ENCODE data around the gene PACSIN2.
A peak's percentile ranks its signal among the peaks of the same experiment; 100 is the strongest.

Gene PACSIN2

GRCh38 chr22:42891696-42892095 is 123.3 kb downstream of the PACSIN2 start:
- H3K27ac ChIP-seq = peak overlapping the region; percentile 90
- H3K9me3 ChIP-seq = no peaks in the 10 kb centered on the region
- no peaks in the 10 kb centered on the region for H3K27me3 ChIP-seq
- peak overlapping the region; percentile 47 to 51 for H3K4me3 ChIP-seq (ENCODE audit: low read depth in 1 of 2, low read length in 1 of 2)
- H3K4me1 ChIP-seq (ENCODE audit: control insufficient read depth in 1 of 2, insufficient read depth in 1 of 2, low read depth in 1 of 2, low read length in 1 of 2) = peaks cover 93 to 98% of the 10 kb centered on the region in 2 experiments
- no peak for TF ChIP-seq CTCF (IDR thresholded peaks at IDR 0.05)
- H3K36me3 ChIP-seq = peaks cover 33% of the 10 kb centered on the region

GRCh38 chr22:42891008-42891407 is 123.9 kb downstream of the PACSIN2 start:
- no peaks in the 10 kb centered on the region for H3K27me3 ChIP-seq
- peak overlapping the region; percentile 90 for H3K27ac ChIP-seq
- H3K4me1 ChIP-seq (ENCODE audit: control insufficient read depth in 1 of 2, insufficient read depth in 1 of 2, low read depth in 1 of 2, low read length in 1 of 2) = peaks cover 87 to 91% of the 10 kb centered on the region in 2 experiments
- H3K36me3 ChIP-seq = peaks cover 40% of the 10 kb centered on the region
- H3K9me3 ChIP-seq = no peaks in the 10 kb centered on the region
- H3K4me3 ChIP-seq (ENCODE audit: low read depth in 1 of 2, low read length in 1 of 2) = peak overlapping the region; percentile 51 to 61
- TF ChIP-seq CTCF (IDR thresholded peaks at IDR 0.05) = no peak

GRCh38 chr22:42889304-42889703 is 125.6 kb downstream of the PACSIN2 start:
- H3K27me3 ChIP-seq = no peaks in the 10 kb centered on the region
- no peaks in the 10 kb centered on the region for H3K9me3 ChIP-seq
- TF ChIP-seq CTCF (IDR thresholded peaks at IDR 0.05) = no peak
- peaks cover 70 to 74% of the 10 kb centered on the region in 2 experiments for H3K4me1 ChIP-seq (ENCODE audit: control insufficient read depth in 1 of 2, insufficient read depth in 1 of 2, low read depth in 1 of 2, low read length in 1 of 2)
- peak overlapping the region; percentile 90 for H3K27ac ChIP-seq
- peaks cover 57% of the 10 kb centered on the region for H3K36me3 ChIP-seq
- H3K4me3 ChIP-seq (ENCODE audit: low read depth in 1 of 2, low read length in 1 of 2) = peak overlapping the region; percentile 51 to 61

DNA sequence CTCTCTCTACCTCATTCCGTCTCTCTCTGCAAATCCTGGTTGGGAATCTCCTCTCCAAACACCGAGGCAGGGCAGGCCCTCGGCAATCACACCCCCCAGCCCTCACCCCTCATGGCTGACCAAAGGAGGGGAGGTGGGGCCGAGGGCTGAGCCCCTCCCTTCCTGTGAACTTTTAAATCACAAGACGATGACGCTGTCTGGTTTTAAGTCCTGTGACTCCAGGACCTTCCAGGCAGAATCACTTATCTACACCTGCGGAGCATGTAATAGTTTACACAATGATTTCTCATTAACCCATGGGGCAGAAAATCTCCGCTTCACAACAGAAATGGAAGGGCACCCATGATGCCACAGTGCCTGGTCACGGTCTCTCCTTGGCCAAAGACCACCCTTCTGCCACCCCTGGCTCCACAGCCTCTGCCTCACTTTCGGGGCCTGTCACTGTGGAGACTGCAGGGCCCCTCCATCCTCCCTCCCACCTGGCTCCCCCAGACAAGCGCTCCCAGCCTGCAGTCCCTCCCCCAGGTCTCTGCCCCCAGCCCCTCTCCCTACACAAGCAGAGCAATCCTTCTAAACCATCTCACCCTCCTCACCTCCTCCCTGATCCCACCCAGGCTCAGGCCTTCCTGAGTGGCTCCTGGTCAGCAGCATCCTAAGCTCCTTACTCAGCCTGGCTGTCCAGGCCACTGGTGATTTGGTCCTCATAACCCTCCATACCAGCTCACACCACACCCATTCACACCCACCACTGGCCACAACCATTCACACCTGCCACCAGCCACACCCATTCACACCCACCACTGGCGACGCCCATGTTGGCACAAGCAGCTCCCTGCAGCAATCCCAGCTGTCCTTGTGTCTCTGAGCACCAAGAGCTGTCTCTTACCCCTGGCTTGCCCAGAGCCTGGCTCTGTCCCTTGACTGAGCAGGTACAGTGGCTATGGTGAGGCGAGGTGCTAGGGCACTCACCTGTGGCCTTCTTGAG is 127.1 kb downstream of the PACSIN2 start:
- Histone ChIP-seq H3K36me3 (peaks cover 71% of the 10 kb centered on the region), H3K27ac (peak overlapping the region; percentile 90), H3K9me3 (no peaks in the 10 kb centered on the region), H3K27me3 (no peaks in the 10 kb centered on the region), H3K4me1 (ENCODE audit: control insufficient read depth in 1 of 2, insufficient read depth in 1 of 2, low read depth in 1 of 2, low read length in 1 of 2) (peaks cover 55 to 59% of the 10 kb centered on the region in 2 experiments), H3K4me3 (ENCODE audit: low read depth in 1 of 2, low read length in 1 of 2) (no peak overlapping the region)
- TF ChIP-seq CTCF (IDR thresholded peaks at IDR 0.05) = no peak

DNA sequence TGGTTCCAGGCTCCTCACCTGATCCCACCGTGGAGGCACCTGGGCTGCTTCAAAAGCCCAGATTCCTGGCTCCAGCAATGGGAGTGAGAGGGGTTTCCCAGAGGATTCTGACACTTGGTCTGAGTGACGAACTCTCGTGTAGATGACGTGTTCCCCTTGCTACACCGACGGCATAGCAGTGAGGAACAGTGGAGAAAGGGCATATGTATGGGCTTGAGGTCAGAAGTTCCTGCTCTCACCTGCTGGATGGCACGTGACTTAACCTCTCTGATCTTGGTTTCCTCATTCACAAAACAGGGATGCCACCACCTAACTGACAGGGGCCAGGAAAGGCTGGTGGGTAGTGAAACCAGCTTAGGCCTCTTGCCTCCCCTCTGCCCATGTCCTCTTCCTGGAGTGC is 127.8 kb downstream of the PACSIN2 start:
- H3K9me3 ChIP-seq = no peaks in the 10 kb centered on the region
- no peaks in the 10 kb centered on the region for H3K27me3 ChIP-seq
- H3K36me3 ChIP-seq = peaks cover 78% of the 10 kb centered on the region
- TF ChIP-seq CTCF (IDR thresholded peaks at IDR 0.05) = no peak
- H3K4me3 ChIP-seq (ENCODE audit: low read depth in 1 of 2, low read length in 1 of 2) = no peak overlapping the region
- H3K4me1 ChIP-seq (ENCODE audit: control insufficient read depth in 1 of 2, insufficient read depth in 1 of 2, low read depth in 1 of 2, low read length in 1 of 2) = peaks cover 48 to 52% of the 10 kb centered on the region in 2 experiments
- peak overlapping the region; percentile 90 for H3K27ac ChIP-seq
